ENCODE results near the gene ARV1.
A peak's percentile ranks its signal among the peaks of the same experiment; 100 is the strongest.

ARV1 gene

GRCh38 chr1:230978491-230979388 is at the start of gene ARV1, which contains the start of gene TTC13:
Gene ARV1 (plus strand): TSS chr1:230979094. CDS start chr1:230979106, 12 bp downstream.
Gene TTC13 (minus strand): TSS chr1:230978861. CDS start chr1:230978830, 31 bp downstream.
- peak; percentile 99 for DNase-seq

GRCh38 chr1:230930986-230931385 is 47.9 kb upstream of the ARV1 start:
- DNase-seq, result no peak

- no peak for DNase-seq
Observed at GRCh38 chr1:230935852-230936251, 43.0 kb upstream of the ARV1 start.

- DNase-seq, result no peak
Observed at GRCh38 chr1:230936475-230936874, 42.4 kb upstream of the ARV1 start.

- no peak for DNase-seq
Observed at GRCh38 chr1:230937371-230937770, 41.5 kb upstream of the ARV1 start.

- DNase-seq, result no peak
Observed at GRCh38 chr1:230938924-230939368, 39.9 kb upstream of the ARV1 start.

- no peak for DNase-seq
Observed at GRCh38 chr1:230939806-230940489, 38.9 kb upstream of the ARV1 start.

GRCh38 chr1:230940848-230941247 is 38.0 kb upstream of the ARV1 start:
- no peak for DNase-seq

GRCh38 chr1:230943048-230943593 is 35.8 kb upstream of the ARV1 start:
- DNase-seq, result no peak

GRCh38 chr1:230948301-230948700 is 30.6 kb upstream of the ARV1 start:
- no peak for DNase-seq

- no peak for DNase-seq
Observed at GRCh38 chr1:230948903-230949302, 30.0 kb upstream of the ARV1 start.

- no peak for DNase-seq
Observed at GRCh38 chr1:230950404-230950803, 28.5 kb upstream of the ARV1 start.

GRCh38 chr1:230957580-230957989 is 21.3 kb upstream of the ARV1 start:
- no peak for DNase-seq

GRCh38 chr1:230958370-230958769 is 20.5 kb upstream of the ARV1 start:
- no peak for DNase-seq

- DNase-seq, result no peak
Observed at GRCh38 chr1:230964896-230965295, 14.0 kb upstream of the ARV1 start.

- DNase-seq, result no peak
Observed at GRCh38 chr1:230965535-230965934, 13.4 kb upstream of the ARV1 start.

- no peak for DNase-seq
Observed at GRCh38 chr1:230966358-230966873, 12.5 kb upstream of the ARV1 start.

GRCh38 chr1:230970432-230970831 is 8.5 kb upstream of the ARV1 start:
- no peak for DNase-seq

GRCh38 chr1:230971771-230972170 is 7.1 kb upstream of the ARV1 start:
- DNase-seq, result no peak

- DNase-seq, result peak; percentile 85
Observed at GRCh38 chr1:230972855-230973271, 6.0 kb upstream of the ARV1 start.

GRCh38 chr1:230975636-230976035 is 3.3 kb upstream of the ARV1 start:
- DNase-seq, result no peak

- DNase-seq, result no peak
Observed at GRCh38 chr1:230976360-230976759, 2.5 kb upstream of the ARV1 start.

Measured in activated effector memory CD4-positive, alpha-beta T cell treated with anti-CD3 and anti-CD28 coated beads, Interleukin-2, amount 50 U/mL, for 16 hours (primary cell).